Measurements from ENCODE around the gene GPR137B.

GRCh38 chr1:236150311-236150955 is 8.1 kb downstream of the GPR137B start:
- TF ChIP-seq POLR2H (tag; IDR thresholded peaks at IDR 0.05; ENCODE audit: low read depth) (no peak), ZBTB8A (IDR thresholded peaks at IDR 0.05; ENCODE audit: partially characterized antibody) (no peak), NCOR1 (IDR thresholded peaks at IDR 0.05) (no peak), CHD2 (IDR thresholded peaks at IDR 0.05; ENCODE audit: low read depth, low read length) (no peak), ZNF174 (CRISPR knock-in tag; IDR thresholded peaks at IDR 0.05) (no peak), EP300 (IDR thresholded peaks at IDR 0.05; ENCODE audit: low read length) (no peak), ZNF232 (CRISPR knock-in tag; IDR thresholded peaks at IDR 0.05) (no peak)
- TF ChIP-seq, protein P1, sequence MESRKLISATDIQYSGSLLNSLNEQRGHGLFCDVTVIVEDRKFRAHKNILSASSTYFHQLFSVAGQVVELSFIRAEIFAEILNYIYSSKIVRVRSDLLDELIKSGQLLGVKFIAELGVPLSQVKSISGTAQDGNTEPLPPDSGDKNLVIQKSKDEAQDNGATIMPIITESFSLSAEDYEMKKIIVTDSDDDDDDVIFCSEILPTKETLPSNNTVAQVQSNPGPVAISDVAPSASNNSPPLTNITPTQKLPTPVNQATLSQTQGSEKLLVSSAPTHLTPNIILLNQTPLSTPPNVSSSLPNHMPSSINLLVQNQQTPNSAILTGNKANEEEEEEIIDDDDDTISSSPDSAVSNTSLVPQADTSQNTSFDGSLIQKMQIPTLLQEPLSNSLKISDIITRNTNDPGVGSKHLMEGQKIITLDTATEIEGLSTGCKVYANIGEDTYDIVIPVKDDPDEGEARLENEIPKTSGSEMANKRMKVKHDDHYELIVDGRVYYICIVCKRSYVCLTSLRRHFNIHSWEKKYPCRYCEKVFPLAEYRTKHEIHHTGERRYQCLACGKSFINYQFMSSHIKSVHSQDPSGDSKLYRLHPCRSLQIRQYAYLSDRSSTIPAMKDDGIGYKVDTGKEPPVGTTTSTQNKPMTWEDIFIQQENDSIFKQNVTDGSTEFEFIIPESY (CRISPR knock-in tag; IDR thresholded peaks at IDR 0.05): no peak

All from K562 (cell line).